ENCODE data around the gene SLCO2A1. TPM values are rescaled to one million over a fixed set of nuclear protein-coding genes. Genes with fewer than 3 reads are reported as not detected.

The SLCO2A1 gene
- total RNA-seq, 1 donor from 2014 or later = 2.5 TPM

GRCh38 chr3:133986311-133986710, 43.4 kb downstream of the SLCO2A1 start:
- H3K27me3 ChIP-seq (ENCODE audit: control insufficient read depth, insufficient read depth, low read length) = no peaks in the 10 kb centered on the region
- DNase-seq (ENCODE audit: low read depth) = no peak
- no peaks in the 10 kb centered on the region for H3K36me3 ChIP-seq (ENCODE audit: control insufficient read depth, insufficient read depth, low read length)
- no peak for TF ChIP-seq CTCF (IDR thresholded peaks at IDR 0.05; ENCODE audit: insufficient read depth, low read length, poor library complexity, severe bottlenecking)
- H3K4me3 ChIP-seq (ENCODE audit: low read depth, low read length) = no peak overlapping the region

- no peaks in the 10 kb centered on the region for H3K36me3 ChIP-seq (ENCODE audit: control insufficient read depth, insufficient read depth, low read length)
- H3K4me3 ChIP-seq (ENCODE audit: low read depth, low read length) = no peak overlapping the region
- no peaks in the 10 kb centered on the region for H3K27me3 ChIP-seq (ENCODE audit: control insufficient read depth, insufficient read depth, low read length)
- DNase-seq (ENCODE audit: low read depth) = no peak
- TF ChIP-seq CTCF (IDR thresholded peaks at IDR 0.05; ENCODE audit: insufficient read depth, low read length, poor library complexity, severe bottlenecking) = no peak
These were observed 44.8 kb downstream of the SLCO2A1 start for GRCh38 chr3:133984975-133985374.

- no peak for TF ChIP-seq CTCF (IDR thresholded peaks at IDR 0.05; ENCODE audit: insufficient read depth, low read length, poor library complexity, severe bottlenecking)
- Histone ChIP-seq H3K27me3 (ENCODE audit: control insufficient read depth, insufficient read depth, low read length) (no peaks in the 10 kb centered on the region), H3K4me3 (ENCODE audit: low read depth, low read length) (no peak overlapping the region), H3K36me3 (ENCODE audit: control insufficient read depth, insufficient read depth, low read length) (no peaks in the 10 kb centered on the region)
- no peak for DNase-seq (ENCODE audit: low read depth)
These were observed 45.9 kb downstream of the SLCO2A1 start for GRCh38 chr3:133983576-133984560.

GRCh38 chr3:133983126-133983525, 46.6 kb downstream of the SLCO2A1 start:
- no peak overlapping the region for H3K4me3 ChIP-seq (ENCODE audit: low read depth, low read length)
- no peaks in the 10 kb centered on the region for H3K27me3 ChIP-seq (ENCODE audit: control insufficient read depth, insufficient read depth, low read length)
- TF ChIP-seq CTCF (IDR thresholded peaks at IDR 0.05; ENCODE audit: insufficient read depth, low read length, poor library complexity, severe bottlenecking) = no peak
- no peak for DNase-seq (ENCODE audit: low read depth)
- H3K36me3 ChIP-seq (ENCODE audit: control insufficient read depth, insufficient read depth, low read length) = no peaks in the 10 kb centered on the region

- Histone ChIP-seq H3K36me3 (ENCODE audit: control insufficient read depth, insufficient read depth, low read length) (no peaks in the 10 kb centered on the region), H3K4me3 (ENCODE audit: low read depth, low read length) (no peak overlapping the region), H3K27me3 (ENCODE audit: control insufficient read depth, insufficient read depth, low read length) (no peaks in the 10 kb centered on the region)
- DNase-seq (ENCODE audit: low read depth) = no peak
- no peak for TF ChIP-seq CTCF (IDR thresholded peaks at IDR 0.05; ENCODE audit: insufficient read depth, low read length, poor library complexity, severe bottlenecking)
These were observed 49.2 kb downstream of the SLCO2A1 start for GRCh38 chr3:133980550-133980949.

Measured in kidney epithelial cell (primary cell).